Small intestine (tissue), 7 donors: ENCODE measurements around the gene LDB3. TPM values are rescaled to one million over a fixed set of nuclear protein-coding genes. Genes with fewer than 3 reads are reported as not detected.
"Not testable (repeated sequence)": the region's sequence is repeated elsewhere in the genome, so short reads cannot be mapped to it uniquely, and the experiment has no call there.

ENCODE experiments used
- DNase-seq, 2 donors: peaks; one replicate each; pipeline versions ENCODE4 v3.0.0 to v3.0.0-alpha.2; 2013
- FAIRE-seq: peaks from 2 replicates; lab custom pipeline; 2012; peaks lifted over from hg19 to GRCh38; lab: Jason Lieb, UNC
- H3K27ac ChIP-seq, 3 donors: one replicate each; pipeline ENCODE4 v1.5.1; 2013; ENCODE audit warnings: low read length in 2 of 3, mild to moderate bottlenecking in 2 of 3, control low read depth in 1 of 3, inconsistent platforms in 1 of 3, low read depth in 1 of 3, moderate library complexity in 1 of 3
- H3K27me3 ChIP-seq, 3 donors: one replicate each; pipeline ENCODE4 v1.6.1; 2013; ENCODE audit warnings: low read length in 3 of 3, inconsistent platforms in 1 of 3; ENCODE audit not compliant: control insufficient read depth in 3 of 3, insufficient read depth in 3 of 3
- H3K36me3 ChIP-seq, 3 donors: one replicate each; pipeline ENCODE4 v1.6.1; 2013; ENCODE audit warnings: low read length in 3 of 3, inconsistent platforms in 1 of 3, low read depth in 1 of 3, mild to moderate bottlenecking in 1 of 3, moderate library complexity in 1 of 3; ENCODE audit not compliant: control insufficient read depth in 3 of 3, insufficient read depth in 2 of 3
- H3K4me1 ChIP-seq, 3 donors: one replicate each; pipeline ENCODE4 v1.6.1; 2013; ENCODE audit warnings: low read length in 2 of 3, inconsistent platforms in 1 of 3, low read depth in 1 of 3, mild to moderate bottlenecking in 1 of 3, moderate library complexity in 1 of 3; ENCODE audit not compliant: control insufficient read depth in 3 of 3, insufficient read depth in 2 of 3
- H3K4me3 ChIP-seq, 3 donors: one replicate each; pipeline ENCODE4 v1.5.1; 2013; ENCODE audit warnings: low read length in 3 of 3, control low read depth in 1 of 3, inconsistent platforms in 1 of 3, low read depth in 1 of 3, mild to moderate bottlenecking in 1 of 3, moderate library complexity in 1 of 3
- H3K9me3 ChIP-seq, 2 donors: one replicate each; pipeline ENCODE4 v1.6.1; 2013; ENCODE audit warnings: low read depth in 1 of 2, low read length in 1 of 2; ENCODE audit not compliant: control insufficient read depth in 2 of 2, insufficient read depth in 1 of 2
- WGBS, 3 donors: extraction: QIAGEN DNeasy Blood & Tissue Kit; methylation state at CpG; one replicate each; pipeline ENCODE4 v1.1.7; 2013; 5-methylcytosine and 5-hydroxymethylcytosine counted together
- polyA plus RNA-seq, 4 donors: library from polyadenylated mRNA; stranded (reverse) in 3 of 4; unstranded in 1 of 4; fragments of 200-250 nt in 3 of 4; fragments of 120-200 nt in 1 of 4; gene quantifications; one replicate each; pipeline versions ENCODE4 v1.2.1 to v1.2.3, GENCODE V29; 2013
- donor health status: healthy with polysubstance abuse.
- donor health status: control.
- donor health status: control.
- donor health status: Bipolar disorder and iron deficiency.
- donor health status: healthy.

LDB3 gene
- polyA plus RNA-seq, 4 donors: 0.45 to 2.2 (median 1.4) TPM

DNA sequence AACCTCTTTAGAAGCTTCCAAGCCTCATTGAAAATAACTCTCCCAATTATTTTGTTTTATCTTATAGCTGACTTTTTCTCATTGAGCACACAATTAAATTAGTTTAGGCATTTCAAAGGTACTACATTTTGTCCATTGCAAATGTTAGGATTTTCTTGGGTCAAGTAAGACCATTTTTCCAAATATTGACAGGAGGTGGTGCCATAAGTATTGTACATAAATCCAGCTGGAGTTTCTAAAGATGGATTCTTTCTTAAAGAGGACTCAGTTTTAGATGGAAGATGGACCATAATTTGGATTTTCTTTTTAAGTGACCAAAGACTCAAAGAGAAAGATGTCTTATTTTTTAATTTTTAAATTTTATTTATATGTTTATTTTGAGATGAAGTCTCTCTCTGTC, 26.3 kb upstream of the LDB3 start:
- Histone ChIP-seq H3K27ac (no peak overlapping the region), H3K36me3 (no peaks in the 10 kb centered on the region), H3K4me1 (no peaks in the 10 kb centered on the region), H3K27me3 (no peaks in the 10 kb centered on the region), H3K9me3 (no peaks in the 10 kb centered on the region), H3K4me3 (no peak overlapping the region)
- no peak for FAIRE-seq
- DNase-seq: no peak

DNA sequence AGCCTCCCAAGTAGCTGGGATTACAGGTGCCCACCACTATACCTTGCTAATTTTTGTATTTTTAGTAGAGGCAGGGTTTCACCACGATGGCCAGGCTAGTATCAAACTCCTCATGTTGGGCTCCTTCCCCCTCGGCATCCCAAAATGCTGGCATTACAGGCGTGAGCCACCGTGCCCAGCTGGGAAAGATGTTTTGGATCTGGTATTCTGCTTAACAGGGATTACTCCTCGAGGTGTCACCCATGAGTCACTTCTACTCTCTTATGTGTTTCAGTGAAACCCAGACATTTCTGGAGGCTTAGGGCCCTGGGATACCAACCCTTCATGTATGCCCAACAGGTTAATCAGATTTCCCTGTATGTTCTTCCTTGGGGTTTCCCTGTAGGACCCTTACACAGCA, 25.8 kb upstream of the LDB3 start:
- Histone ChIP-seq H3K27me3 (no peaks in the 10 kb centered on the region), H3K27ac (no peak overlapping the region), H3K4me3 (no peak overlapping the region), H3K9me3 (no peaks in the 10 kb centered on the region), H3K36me3 (no peaks in the 10 kb centered on the region), H3K4me1 (no peaks in the 10 kb centered on the region)
- 71 to 82% (median 76%) methylated on average over 5 of the region's 5 CpGs for WGBS, 3 donors
- no peak for DNase-seq
- no peak for FAIRE-seq

DNA sequence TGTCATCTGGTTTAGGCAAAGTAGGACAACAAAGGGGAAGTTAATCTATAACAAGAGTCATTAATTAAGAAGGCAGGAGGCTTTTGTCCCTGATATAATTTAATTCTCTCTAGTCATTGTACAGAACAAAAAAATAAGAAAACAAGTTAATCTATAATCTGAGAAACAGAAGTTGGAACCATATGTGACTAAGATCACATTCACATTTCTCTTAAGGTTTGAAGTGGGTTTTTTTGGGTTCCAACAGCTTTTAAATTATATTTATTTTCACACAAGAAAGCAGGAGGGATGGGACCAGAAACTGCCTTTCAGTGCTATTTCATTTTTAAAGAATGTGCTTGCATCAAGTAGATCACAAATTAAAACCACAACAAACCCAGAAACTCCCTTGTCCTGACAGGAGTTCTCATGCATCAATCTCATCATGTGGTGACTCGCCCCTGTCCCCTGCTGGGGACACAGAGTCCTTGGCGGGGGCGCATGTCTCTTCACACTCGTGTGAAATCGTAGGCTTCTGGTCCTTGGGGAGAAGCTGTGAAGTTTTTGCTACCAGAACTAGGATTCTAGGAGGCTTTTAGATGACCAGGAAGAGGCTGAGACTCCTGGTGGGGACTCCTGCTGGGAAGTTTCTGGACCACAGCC, 24.0 kb upstream of the LDB3 start:
- Histone ChIP-seq H3K27me3 (no peaks in the 10 kb centered on the region), H3K4me1 (peaks cover 0 to 9% (median 2%) of the 10 kb centered on the region in 3 donors), H3K27ac (no peak overlapping the region), H3K4me3 (no peak overlapping the region), H3K9me3 (no peaks in the 10 kb centered on the region), H3K36me3 (no peaks in the 10 kb centered on the region)
- DNase-seq (no peak), FAIRE-seq (no peak)
- 81 to 89% (median 86%) methylated on average over 5 of the region's 5 CpGs for WGBS, 3 donors

DNA sequence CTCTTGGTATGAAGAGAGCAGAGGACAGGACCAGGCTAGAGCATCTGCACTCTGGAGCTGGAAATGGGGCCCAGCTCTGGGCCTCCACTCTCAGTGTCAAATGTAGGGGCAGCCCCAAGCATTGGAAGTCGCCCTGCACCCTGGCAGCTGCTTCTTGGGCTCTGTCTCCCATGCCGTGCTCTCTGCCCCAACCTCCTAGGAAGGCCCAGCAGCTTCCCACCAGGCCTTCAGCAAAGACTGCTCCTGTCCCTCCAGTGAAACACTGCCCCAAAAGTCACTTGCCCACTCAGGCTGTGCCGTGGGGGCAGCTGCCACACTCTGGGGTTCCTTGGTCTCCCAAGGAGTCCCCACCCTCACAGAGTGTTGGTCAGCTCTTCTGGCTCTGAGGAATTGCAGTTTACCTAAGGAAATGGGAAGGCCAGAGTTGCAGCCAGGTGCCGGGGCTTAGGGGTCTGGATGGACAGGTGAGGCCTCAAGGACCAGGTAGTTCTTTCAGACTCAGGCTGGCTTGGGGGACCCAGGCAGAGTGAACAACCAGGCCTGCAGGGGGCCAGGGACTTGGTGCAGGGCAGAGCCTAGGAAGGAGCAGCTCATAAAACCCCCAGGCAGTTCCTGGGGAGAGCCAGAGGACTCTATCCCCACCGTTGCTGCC, 23.4 kb upstream of the LDB3 start:
- H3K9me3 ChIP-seq: no peaks in the 10 kb centered on the region
- no peak overlapping the region for H3K4me3 ChIP-seq
- DNase-seq: no peak
- FAIRE-seq: no peak
- WGBS, 3 donors: 91 to 92% (median 92%) methylated on average over 5 of the region's 5 CpGs
- no peaks in the 10 kb centered on the region for H3K36me3 ChIP-seq
- H3K27ac ChIP-seq: no peak overlapping the region
- no peaks in the 10 kb centered on the region for H3K27me3 ChIP-seq
- H3K4me1 ChIP-seq: peaks cover 0 to 14% (median 5%) of the 10 kb centered on the region in 3 donors

DNA sequence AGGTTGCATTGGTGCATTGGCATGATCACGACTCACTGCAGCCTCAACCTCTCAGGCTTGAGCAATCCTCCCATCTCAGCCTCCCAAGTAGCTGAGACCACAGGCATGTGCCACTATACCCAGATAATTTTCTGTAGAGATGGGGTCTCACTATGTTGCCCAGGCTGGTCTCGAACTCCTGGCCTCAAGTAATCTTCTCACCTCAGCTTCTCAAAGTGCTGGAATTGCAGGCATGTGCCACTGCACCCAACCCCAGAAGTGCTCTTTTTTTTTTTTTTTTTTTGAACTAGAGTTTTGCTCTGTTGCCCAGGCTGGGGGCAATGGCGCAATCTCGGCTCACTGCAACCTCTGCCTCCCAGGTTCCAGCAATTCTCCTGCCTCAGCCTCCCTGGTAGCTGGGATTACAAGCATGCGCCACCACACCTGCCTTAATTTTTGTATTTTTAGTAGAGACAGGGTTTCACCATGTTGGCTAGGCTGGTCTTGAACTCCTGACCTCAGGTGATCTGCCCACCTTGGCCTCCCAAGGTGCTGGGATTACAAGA, 22.6 kb upstream of the LDB3 start:
- H3K27me3 ChIP-seq, DNase-seq, H3K9me3 ChIP-seq, FAIRE-seq, H3K4me3 ChIP-seq, H3K27ac ChIP-seq, H3K36me3 ChIP-seq: not testable (repeated sequence)
- peaks cover 0 to 14% (median 5%) of the 10 kb centered on the region in 3 donors for H3K4me1 ChIP-seq
- WGBS, 3 donors: 96 to 98% (median 97%) methylated on average over 5 of the region's 5 CpGs

DNA sequence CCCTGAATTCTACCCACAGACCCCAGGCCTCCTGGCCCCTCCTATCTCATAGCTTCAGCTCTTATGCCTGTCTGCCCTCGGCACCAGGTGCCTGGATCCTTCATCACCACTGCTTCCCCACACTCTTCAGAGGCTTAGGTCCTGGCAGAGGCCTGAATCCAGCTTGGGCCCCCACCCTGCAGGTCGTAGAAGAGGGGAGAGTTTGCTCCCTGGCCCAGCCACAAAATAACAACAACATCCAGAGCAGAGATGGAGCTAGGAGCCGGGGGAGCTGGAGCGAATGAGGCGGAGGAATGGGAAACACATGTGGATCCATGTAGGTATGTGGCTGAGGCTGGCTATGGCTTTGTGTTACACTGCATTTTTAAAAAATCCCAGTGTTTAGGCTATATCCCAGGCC, 21.8 kb upstream of the LDB3 start:
- DNase-seq: no peak
- Histone ChIP-seq H3K27ac (no peak overlapping the region), H3K4me1 (peaks cover 0 to 14% (median 5%) of the 10 kb centered on the region in 3 donors), H3K9me3 (no peaks in the 10 kb centered on the region), H3K4me3 (no peak overlapping the region), H3K36me3 (no peaks in the 10 kb centered on the region), H3K27me3 (no peaks in the 10 kb centered on the region)
- 84 to 93% (median 91%) methylated on average over 5 of the region's 5 CpGs for WGBS, 3 donors
- no peak for FAIRE-seq

DNA sequence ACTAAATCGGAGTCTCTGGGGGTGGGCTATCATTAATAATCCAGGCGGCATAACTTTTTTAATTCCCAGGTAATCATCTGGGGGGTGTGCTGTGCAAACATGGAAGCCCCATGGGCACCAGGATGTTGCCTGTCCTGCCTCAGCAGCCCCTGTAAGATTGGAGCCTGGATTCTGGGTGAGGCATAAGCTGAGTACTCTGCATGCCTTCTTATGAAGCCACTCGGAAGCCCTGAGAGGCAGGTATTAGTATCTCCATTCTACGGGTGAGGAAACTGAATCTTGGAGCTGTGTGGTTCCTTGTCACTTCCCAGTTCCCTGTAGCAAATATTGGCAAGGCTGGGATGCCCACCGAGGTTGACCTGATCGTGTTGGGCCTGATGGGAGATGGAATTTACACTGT, 21.4 kb upstream of the LDB3 start:
- no peak for DNase-seq
- H3K4me3 ChIP-seq: no peak overlapping the region
- no peak for FAIRE-seq
- H3K27me3 ChIP-seq: no peaks in the 10 kb centered on the region
- H3K36me3 ChIP-seq: no peaks in the 10 kb centered on the region
- peaks cover 0 to 14% (median 5%) of the 10 kb centered on the region in 3 donors for H3K4me1 ChIP-seq
- 76 to 80% (median 78%) methylated on average over 6 of the region's 6 CpGs for WGBS, 3 donors
- no peaks in the 10 kb centered on the region for H3K9me3 ChIP-seq
- H3K27ac ChIP-seq: no peak overlapping the region

DNA sequence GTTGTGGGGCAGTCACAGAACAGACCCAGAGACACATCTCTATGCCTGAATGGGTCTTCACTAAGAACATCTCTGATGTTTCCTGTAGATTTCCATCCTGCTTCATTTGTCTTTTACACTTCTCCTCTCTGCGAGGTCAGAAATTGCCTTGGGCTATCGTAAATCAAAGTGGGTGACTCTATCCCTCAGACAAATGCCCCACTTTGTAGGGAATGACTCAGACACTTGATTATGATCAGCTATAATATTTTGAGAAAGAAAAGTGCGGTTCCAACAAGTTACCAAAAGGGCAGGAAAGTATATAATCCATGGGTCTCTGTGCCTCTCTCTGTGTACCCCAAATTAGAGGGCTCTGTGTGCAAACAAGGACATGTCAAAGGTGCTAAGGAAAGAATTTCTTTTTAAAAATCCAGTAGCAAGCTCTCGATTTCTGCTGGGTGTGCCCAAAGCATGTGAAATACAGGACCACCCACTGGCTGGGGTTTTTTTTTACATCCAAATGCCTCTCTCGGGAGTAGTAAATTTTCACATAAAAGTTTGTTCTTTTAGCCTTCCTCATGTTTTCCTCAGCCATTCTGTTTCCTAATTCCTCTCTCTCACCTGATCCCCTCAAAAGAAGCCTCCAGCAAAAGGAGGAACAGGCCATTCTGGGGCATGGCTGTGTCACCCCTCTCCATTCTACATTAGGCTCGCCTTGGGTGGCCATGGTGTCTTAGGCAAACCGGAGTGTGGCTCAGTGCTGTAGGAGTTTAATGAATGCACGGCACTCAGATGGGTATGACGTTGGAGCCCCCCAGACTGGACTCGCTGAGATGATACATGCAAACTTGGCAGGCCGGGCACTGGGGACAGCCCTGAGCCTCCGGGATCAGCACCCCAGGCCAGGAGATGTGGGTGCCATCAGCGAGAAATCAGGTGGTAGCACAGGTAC, 20.3 kb upstream of the LDB3 start:
- WGBS, 3 donors: 76 to 81% (median 79%) methylated on average over 13 of the region's 13 CpGs
- H3K27ac ChIP-seq: no peak overlapping the region
- H3K4me3 ChIP-seq: no peak overlapping the region
- H3K9me3 ChIP-seq: no peaks in the 10 kb centered on the region
- DNase-seq: no peak
- H3K27me3 ChIP-seq: no peaks in the 10 kb centered on the region
- no peaks in the 10 kb centered on the region for H3K36me3 ChIP-seq
- H3K4me1 ChIP-seq: peaks cover 0 to 18% (median 5%) of the 10 kb centered on the region in 3 donors
- no peak for FAIRE-seq
